Glutamatergic neuron (in vitro differentiated cells): ENCODE data around the gene FAM184B. TPM values are rescaled to one million over a fixed set of nuclear protein-coding genes. Genes with fewer than 3 reads are reported as not detected.
A peak's percentile ranks its signal among the peaks of the same experiment; 100 is the strongest.

Source experiments
- DNase-seq: peaks from one replicate; pipeline ENCODE4 v3.0.0; 2022
- H3K27ac Mint-ChIP-seq: one replicate; pipeline ENCODE4 v1.8.0; 2020; ENCODE audit warnings: mild to moderate bottlenecking, mixed read lengths, inconsistent platforms; ENCODE audit not compliant: unreplicated experiment
- H3K27me3 Mint-ChIP-seq: one replicate; pipeline ENCODE4 v1.8.0; 2020; ENCODE audit warnings: mild to moderate bottlenecking, moderate library complexity, mixed read lengths, inconsistent platforms; ENCODE audit not compliant: unreplicated experiment
- H3K36me3 Mint-ChIP-seq: one replicate; pipeline ENCODE4 v1.8.0; 2020; ENCODE audit warnings: mild to moderate bottlenecking, mixed read lengths, inconsistent platforms; ENCODE audit not compliant: unreplicated experiment
- H3K4me1 Mint-ChIP-seq: one replicate; pipeline ENCODE4 v1.8.0; 2020; ENCODE audit warnings: mild to moderate bottlenecking, low read depth, mixed read lengths, inconsistent platforms; ENCODE audit not compliant: unreplicated experiment
- H3K4me3 Mint-ChIP-seq: one replicate; pipeline ENCODE4 v1.8.0; 2020; ENCODE audit warnings: mild to moderate bottlenecking, mixed read lengths, inconsistent platforms; ENCODE audit not compliant: unreplicated experiment
- H3K9me3 Mint-ChIP-seq: one replicate; pipeline ENCODE4 v1.8.0; 2020; ENCODE audit warnings: mild to moderate bottlenecking, moderate library complexity, mixed read lengths, inconsistent platforms; ENCODE audit not compliant: unreplicated experiment
- total RNA-seq: library from RNA; stranded (reverse); fragmentation: NEBNext Ultra II Directional; extraction: Animal tissue kit (Norgen Biotek cat#: 25700); gene quantifications from one replicate; pipeline ENCODE4 v1.2.1, GENCODE V29; 2021; ENCODE audit not compliant: unreplicated experiment
- TF ChIP-seq, protein P1 (sequence below): fragments of 200-600 bp; sonication (generic); IDR thresholded peaks from one replicate; pipeline ENCODE4 v1.5.0; 2021; ENCODE audit not compliant: partially characterized antibody, unreplicated experiment

The FAM184B gene
- total RNA-seq, 1 donor from 2014 or later, result not detected

DNA sequence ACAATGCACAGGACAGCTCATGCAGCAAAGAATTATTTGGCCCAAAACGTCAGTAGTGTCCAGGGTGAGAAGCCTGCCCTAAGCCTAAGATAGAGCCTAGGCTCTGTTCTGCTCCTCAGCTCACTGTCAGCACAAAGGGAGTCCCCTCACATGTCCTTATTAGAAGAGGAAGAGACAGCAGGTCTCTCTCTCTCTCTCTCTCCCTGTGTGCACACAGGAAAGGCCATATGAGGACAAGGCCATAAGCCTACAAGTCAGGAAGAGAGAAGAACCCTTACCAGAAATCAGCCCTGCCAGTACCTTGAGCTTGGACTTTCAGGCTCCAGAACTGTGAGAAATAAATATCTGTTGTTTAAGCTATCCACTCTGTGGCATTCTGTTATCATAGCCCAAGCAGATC lies 20.4 kb downstream of the FAM184B start:
- peaks cover 2% of the 10 kb centered on the region for H3K27me3 Mint-ChIP-seq

DNA sequence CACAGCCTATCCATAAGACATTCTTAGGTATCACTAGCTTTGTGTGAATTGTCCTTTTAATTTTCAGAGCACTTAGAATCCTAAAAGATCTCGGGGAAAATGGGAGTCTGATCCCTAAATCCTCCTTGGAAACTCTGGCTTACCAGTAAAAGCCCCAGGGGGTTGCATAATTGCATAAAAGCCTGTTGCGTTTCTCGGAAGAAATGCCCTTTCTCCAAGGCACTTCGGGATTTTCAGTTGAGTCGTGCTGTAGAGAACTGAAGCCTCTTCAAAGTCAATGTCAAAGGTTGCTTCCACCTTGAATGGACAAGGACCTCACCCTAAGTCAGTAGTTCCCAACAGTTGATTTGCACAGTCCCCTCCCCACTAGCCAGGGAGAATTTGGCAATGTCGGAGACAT lies 20.8 kb downstream of the FAM184B start:
- DNase-seq, result no peak
- H3K4me3 Mint-ChIP-seq, result no peak overlapping the region
- no peak overlapping the region for H3K27ac Mint-ChIP-seq
- H3K36me3 Mint-ChIP-seq, result no peaks in the 10 kb centered on the region
- peaks cover 2% of the 10 kb centered on the region for H3K27me3 Mint-ChIP-seq
- H3K9me3 Mint-ChIP-seq, result peaks cover 6% of the 10 kb centered on the region
- TF ChIP-seq, protein P1, sequence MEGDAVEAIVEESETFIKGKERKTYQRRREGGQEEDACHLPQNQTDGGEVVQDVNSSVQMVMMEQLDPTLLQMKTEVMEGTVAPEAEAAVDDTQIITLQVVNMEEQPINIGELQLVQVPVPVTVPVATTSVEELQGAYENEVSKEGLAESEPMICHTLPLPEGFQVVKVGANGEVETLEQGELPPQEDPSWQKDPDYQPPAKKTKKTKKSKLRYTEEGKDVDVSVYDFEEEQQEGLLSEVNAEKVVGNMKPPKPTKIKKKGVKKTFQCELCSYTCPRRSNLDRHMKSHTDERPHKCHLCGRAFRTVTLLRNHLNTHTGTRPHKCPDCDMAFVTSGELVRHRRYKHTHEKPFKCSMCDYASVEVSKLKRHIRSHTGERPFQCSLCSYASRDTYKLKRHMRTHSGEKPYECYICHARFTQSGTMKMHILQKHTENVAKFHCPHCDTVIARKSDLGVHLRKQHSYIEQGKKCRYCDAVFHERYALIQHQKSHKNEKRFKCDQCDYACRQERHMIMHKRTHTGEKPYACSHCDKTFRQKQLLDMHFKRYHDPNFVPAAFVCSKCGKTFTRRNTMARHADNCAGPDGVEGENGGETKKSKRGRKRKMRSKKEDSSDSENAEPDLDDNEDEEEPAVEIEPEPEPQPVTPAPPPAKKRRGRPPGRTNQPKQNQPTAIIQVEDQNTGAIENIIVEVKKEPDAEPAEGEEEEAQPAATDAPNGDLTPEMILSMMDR, result no peak
- peaks cover 13% of the 10 kb centered on the region for H3K4me1 Mint-ChIP-seq

More for the DNA sequence above, 20.4 kb downstream of the FAM184B start:
- TF ChIP-seq, protein P1, result no peak
- Mint-ChIP-seq H3K27ac (no peak overlapping the region), H3K9me3 (peaks cover 6% of the 10 kb centered on the region), H3K4me1 (peaks cover 13% of the 10 kb centered on the region), H3K36me3 (no peaks in the 10 kb centered on the region), H3K4me3 (no peak overlapping the region)
- no peak for DNase-seq

DNA sequence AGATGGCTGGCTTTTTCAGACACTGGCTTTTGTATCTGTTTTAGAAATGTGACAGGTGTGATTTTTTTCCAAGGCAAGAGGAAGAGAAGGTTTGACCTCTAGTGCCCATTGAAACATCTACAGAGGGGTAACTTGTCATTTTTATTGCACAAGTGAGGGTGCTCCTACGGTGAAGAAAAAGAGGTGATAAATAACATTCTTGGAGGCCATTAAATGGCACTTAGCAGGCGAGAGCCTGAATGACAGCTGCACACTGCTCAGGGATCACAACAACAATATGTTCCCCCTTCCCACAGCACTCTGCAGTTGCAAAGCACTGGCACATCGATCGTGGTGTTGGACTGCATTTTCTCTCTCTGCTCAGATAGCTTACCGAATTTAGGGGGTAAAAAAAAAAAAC lies 22.9 kb downstream of the FAM184B start:
- H3K27ac Mint-ChIP-seq, result peak overlapping the region; percentile 82
- H3K27me3 Mint-ChIP-seq, result peaks cover 2% of the 10 kb centered on the region
- H3K4me1 Mint-ChIP-seq, result peaks cover 13% of the 10 kb centered on the region
- peaks cover 2% of the 10 kb centered on the region for H3K9me3 Mint-ChIP-seq
- peak overlapping the region; percentile 32 for H3K4me3 Mint-ChIP-seq
- TF ChIP-seq, protein P1, result no peak
- H3K36me3 Mint-ChIP-seq, result no peaks in the 10 kb centered on the region
- peak; percentile 28 for DNase-seq

GRCh38 chr4:17757621-17758020 lies 23.8 kb downstream of the FAM184B start:
- Mint-ChIP-seq H3K36me3 (no peaks in the 10 kb centered on the region), H3K9me3 (peaks cover 2% of the 10 kb centered on the region), H3K4me1 (peaks cover 13% of the 10 kb centered on the region), H3K27ac (no peak overlapping the region), H3K27me3 (peaks cover 2% of the 10 kb centered on the region), H3K4me3 (no peak overlapping the region)
- TF ChIP-seq, protein P1, result no peak
- no peak for DNase-seq

GRCh38 chr4:17753646-17754045 lies 27.8 kb downstream of the FAM184B start:
- TF ChIP-seq, protein P1, result no peak
- Mint-ChIP-seq H3K4me3 (no peak overlapping the region), H3K4me1 (peaks cover 4% of the 10 kb centered on the region), H3K27me3 (peaks cover 1% of the 10 kb centered on the region), H3K9me3 (no peaks in the 10 kb centered on the region), H3K36me3 (no peaks in the 10 kb centered on the region), H3K27ac (no peak overlapping the region)
- DNase-seq, result no peak
